Measurements from ENCODE around the gene HDGFL3.
"Not testable (repeated sequence)": the region's sequence is repeated elsewhere in the genome, so short reads cannot be mapped to it uniquely, and the experiment has no call there.

Gene HDGFL3

DNA sequence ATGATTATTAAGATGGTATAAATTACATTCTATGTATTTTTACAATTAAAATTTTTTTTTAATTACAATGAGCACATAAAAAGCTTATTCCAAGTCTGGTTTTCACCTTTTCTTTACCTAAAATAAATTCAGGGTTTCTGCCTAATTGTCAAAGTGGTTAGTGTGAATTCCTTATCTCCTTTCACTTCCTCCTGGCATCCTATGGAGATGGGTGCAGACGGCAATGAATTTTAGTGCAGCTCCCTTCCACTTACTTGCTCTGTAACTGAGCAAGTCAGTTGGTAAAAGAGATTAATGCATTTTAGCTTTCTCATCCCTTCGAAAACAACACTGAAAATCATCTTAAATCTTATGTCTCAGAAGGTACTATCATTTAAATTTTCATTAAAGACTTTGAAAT lies 13.1 kb downstream of the HDGFL3 start:
- no peak for DNase-seq (ENCODE audit: low read depth in 2 of 2)

DNA sequence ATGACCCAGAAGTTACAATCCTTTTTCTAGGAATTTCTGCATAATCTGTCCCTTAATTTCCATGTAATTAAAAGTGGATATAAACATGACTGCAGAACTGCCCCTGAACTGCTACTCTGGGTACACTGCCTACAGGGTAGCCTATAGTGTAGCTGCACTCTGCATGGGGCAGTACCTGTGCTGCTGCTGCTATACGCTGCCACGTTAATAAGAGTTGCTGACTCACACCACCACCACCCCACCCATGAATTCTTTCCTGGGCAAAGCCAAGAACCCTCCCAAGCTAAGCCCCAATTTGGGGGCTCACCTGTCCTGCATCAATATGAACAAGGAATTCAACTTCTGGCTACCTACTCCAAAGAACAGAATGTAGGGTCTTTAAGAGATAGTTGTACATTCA lies 13.9 kb downstream of the HDGFL3 start:
- no peak for DNase-seq (ENCODE audit: low read depth in 2 of 2)

DNA sequence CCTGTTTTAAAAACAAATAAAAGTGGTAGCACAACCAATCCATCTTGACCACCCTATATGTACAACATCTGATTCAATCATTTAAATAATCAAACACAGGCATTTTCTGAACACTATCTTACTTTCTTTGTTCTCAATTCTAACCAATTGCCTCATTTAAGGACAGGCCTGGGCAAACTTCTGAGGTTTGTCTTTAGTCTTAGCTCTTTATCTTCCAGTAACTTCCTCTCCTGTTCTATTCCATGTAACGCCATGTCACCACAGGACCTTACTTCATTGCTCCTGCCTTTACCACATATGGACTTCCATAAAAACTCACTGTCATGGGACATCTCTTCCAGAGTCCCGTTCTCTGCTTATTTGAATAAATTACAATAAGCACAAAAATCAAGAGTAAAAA lies 14.9 kb downstream of the HDGFL3 start:
- no peak for DNase-seq (ENCODE audit: low read depth in 2 of 2)

DNA sequence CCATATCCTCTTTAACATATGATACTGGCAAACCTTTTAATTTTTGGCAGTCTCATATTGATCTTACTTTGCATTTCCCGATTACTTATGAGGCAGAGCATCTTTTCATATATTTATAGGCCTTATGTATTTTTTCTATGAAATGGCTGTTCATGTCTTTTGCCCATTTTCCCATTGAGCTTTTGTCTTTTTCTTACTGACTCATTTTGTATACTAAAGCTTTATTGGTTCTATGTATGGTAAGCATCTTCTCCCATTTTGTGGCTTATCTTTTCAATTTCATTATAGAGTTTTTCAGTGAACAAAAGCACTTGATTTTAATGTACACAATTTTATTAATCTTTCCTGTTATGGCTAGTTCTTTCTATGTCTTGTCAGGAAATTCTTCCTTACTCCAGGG lies 17.2 kb downstream of the HDGFL3 start:
- no peak for DNase-seq (ENCODE audit: low read depth in 2 of 2)

DNA sequence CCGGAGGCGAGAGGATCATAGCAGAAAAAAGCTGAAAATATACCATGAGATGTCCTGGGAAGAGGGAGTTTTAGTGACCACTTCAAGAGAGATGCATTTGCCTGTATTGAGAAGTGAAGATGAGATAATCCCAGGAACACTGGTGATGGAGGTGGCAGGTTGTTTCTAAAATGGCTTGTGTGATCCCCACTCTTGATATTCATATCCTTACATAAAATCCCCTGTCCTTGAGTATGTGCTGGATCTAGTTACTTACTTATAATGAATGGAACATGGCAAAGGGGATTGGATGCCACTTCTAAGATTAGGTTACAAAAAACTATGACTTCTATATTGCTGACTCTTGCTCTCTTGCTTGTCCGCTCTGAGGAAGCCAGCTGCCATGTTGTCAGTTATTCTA lies 22.1 kb downstream of the HDGFL3 start:
- no peak for DNase-seq (ENCODE audit: low read depth in 2 of 2)

DNA sequence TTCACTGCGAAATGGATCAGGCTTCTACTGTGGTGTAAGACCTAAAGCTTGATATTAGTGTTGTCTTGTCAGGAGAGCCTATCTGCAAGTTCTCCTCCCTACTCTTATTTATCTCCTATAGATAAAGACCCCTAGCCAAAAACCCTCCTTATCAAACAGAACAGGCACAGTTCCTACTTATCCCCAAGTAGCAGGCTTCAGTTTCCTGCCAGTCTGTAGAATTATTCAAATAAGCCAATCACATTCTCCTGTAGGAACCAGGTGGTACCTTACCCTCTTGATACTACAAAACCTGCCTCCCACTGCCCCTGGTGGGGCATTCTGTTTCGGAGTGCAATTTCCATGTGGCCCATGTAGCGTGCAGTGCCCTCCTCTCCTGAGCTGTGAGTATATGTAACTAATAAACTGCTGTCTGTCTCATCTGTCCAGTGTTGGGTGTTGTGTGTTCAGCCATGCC lies 28.7 kb downstream of the HDGFL3 start:
- no peak for DNase-seq (ENCODE audit: low read depth in 2 of 2)

DNA sequence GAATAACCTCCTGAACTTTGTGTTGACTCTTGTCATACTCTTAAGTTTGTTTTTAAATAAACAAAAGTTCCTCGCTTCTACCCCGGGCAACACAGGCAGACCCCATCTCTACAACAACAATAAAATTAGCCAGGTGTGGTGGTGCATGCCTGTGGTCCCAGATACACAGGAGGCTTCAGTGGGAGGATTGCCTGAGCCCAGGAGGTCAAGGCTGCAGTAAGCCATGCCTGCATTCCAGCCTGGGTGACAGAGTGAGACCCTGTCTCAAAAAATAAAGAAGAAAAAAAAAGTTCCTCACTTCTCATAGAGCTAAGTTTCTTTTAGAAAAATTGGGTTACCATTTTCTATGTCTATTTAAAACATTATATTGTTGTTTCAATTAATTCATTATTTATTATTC lies 29.2 kb downstream of the HDGFL3 start:
- DNase-seq (ENCODE audit: low read depth in 2 of 2): no peak

DNA sequence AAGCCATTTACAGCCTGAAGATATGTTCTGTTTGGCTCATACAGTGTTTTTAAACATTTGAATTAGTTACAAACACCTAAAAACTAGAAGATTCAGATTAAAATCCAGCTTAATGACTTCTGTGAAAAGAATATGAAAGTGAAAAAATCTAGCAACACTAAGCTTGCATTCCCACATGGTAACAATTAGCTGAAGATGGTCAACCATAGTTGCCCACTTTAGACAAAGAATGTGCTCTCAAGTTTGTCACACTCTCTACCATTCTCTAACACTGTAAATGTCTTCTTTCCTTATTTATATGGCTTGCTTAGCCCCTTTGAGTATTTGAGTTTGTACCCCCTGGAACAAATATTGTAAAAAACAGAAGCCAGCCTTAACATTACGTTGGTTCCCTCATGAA lies 32.7 kb downstream of the HDGFL3 start:
- DNase-seq (ENCODE audit: low read depth in 2 of 2): no peak

DNA sequence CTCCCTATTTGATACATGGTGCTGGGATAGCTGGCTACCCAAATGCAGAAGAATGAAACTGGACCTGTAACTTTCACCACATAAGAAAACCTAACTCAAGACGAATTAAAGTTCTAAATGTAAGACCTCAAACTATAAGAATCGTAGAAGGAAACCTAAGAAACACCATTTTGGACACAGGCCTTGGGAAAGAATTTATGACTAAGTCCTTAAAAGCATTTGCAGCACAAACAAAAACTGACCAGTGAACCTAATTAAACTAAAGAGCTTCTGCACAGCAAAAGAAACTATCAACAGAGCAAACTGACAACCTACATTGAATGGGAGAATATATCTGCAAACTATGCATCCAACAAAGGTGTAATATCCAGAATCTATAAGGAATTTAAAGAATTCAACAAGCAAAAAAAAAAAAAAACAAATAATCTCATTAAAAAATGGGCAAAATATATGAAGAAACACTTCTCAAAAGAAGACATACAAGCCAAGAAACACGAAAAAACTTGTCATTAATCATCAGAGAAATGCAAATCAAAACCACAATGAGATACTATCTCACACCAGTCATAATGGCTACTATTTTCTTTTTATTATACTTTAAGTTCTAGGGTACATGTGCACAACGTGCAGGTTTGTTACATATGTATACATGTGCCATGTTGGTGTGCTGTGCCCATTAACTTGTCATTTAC lies 37.0 kb downstream of the HDGFL3 start:
- no peak for DNase-seq (ENCODE audit: low read depth in 2 of 2)

DNA sequence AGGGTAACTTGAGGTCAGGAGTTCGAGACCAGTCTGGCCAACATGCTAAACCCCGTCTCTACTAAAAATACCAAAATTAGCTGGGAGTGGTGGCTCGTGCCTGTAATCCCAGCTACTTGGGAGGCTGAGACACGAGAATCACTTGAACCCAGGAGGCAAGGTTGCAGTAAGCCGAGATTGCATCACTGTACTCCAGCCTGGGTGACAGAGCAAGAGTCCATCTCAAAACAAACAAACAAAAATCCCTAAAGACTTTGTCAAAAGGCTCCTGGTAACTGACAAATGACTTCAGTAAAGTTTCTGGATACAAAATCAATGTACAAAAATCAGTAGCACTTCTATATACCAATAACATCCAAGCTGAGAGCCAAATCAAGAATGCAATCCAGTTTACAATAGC lies 38.0 kb downstream of the HDGFL3 start:
- not testable (repeated sequence) for DNase-seq (ENCODE audit: low read depth in 2 of 2)

DNA sequence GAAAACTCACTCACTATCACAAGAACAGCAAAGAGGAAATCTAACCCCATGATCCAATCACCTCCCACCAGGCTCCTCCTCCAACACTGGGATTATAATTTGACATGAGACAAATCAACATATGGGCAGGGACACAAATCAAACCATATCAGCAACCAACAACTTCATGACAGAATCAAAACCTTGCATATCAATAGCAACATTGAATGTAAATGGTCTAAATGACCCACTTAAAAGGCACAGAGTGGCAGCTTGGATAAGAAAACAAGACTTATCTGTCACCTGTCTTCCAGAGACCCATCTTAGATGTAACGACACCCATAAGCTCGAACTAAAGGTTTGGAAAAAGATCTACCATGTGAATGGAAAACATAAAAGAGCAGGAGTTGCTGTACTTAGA lies 40.8 kb downstream of the HDGFL3 start:
- no peak for DNase-seq (ENCODE audit: low read depth in 2 of 2)

DNA sequence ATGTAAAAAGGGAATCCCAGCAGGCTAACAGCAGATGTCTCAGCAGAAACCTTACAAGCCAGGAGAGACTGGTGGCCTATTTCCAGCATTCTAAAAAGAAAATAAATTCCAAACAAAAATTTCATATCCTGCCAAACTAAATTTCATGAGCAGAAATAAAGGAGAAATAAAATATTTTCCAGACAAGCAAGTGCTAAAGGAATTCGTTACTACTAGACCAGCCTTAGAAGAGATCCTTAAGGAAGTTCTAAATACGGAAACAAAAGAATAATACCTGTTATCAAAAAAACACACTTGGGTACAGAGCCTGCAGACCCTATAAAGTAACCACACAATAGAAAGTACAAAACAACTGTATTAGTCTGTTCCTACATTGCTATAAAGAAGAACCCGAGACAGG lies 41.4 kb downstream of the HDGFL3 start:
- DNase-seq (ENCODE audit: low read depth in 2 of 2): no peak

DNA sequence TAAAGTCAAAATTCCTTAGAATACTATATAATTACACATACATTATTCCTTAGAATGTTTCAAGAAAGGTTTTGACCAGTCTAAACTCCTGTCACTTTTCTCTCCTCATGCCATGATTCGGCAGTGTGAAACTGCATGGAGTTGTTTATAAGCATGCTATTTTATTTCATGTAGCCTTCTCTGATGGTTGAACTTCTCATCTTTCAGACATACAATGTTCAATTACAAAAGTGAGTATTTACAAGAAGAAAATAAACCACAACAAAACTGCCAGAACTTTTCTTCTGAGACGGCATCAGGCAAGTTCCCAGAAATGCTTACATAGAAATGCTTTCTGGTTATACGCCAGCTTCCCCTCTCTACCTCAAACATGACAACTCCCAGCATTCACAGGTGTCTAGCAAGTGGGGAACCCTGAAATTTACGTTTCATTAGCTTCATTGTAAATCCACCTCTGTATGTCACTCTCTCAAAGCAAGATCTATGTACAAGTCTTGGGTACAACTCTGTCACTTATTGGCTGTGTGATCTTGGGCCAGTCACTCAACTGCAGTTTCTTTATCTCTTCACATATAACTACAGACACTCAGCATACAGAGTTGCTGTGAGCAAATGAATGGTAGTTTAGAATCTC lies 42.7 kb downstream of the HDGFL3 start:
- no peak for DNase-seq (ENCODE audit: low read depth in 2 of 2)

DNA sequence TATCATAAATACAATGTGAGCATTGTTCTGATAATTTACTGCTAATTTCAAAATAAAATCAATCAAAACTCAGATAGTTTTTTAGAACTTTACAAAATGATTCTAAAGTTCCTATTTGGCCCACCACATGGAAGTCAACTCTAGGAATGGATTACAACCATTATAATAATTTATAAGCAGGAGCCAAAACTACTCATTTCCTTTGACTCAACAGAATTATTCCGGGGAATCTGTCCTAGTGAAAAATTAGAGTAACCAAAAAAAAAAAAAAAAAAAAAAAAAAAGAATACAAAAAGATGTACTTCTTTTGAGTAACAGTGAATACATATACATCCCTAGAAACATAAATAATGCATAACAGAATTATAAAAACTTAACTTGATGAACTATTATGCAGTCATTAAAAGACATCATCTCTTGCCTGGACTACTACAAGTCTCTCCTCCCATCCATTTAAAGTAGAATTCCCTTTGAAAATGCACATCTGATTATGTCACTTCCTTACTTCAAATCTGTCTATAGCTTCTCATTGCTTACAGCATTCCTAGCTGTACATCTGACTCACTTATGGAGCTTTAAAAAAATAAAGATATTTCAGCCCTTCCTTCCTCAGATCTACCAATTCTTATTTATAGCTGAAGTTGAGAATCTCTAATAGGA lies 43.4 kb downstream of the HDGFL3 start:
- DNase-seq (ENCODE audit: low read depth in 2 of 2): no peak

DNA sequence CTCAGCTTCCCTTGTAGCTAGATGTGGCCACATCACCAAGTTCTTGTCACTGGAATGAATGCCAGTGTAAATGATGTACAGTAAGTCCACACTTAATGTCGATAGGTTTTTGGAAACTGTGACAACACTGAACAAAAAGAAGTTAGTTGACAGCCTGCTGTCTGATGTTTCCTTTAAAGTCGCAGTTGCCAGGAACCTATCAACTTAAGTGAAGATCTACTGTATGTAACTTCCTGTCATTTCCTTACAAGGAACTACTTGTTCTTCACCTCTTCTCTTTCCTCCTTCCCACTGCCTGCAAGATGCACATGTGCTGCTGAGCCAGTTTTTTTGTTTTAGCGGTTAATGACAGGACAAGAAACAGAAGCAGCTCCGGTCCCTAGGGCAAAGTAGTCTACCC lies 44.6 kb downstream of the HDGFL3 start:
- no peak for DNase-seq (ENCODE audit: low read depth in 2 of 2)

DNA sequence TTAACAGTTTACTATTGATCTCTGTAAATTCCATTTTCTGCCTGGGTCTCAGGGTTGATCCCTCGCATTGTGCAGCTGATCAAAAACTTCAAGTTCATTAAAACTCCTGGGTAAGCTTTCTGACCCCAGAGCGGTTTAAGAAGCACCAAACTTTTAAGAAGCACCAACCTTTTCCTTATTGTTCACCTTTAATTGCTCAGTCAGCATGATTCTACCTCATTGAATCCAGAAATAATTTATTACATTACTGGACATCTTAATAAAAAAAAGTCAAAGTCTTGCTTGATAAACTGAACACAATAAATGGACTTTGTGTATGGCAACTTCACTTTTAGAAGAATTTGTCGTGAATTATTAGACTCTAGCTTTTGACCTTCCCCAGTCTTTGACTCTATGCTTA lies 46.9 kb downstream of the HDGFL3 start:
- DNase-seq (ENCODE audit: low read depth in 2 of 2): no peak

DNA sequence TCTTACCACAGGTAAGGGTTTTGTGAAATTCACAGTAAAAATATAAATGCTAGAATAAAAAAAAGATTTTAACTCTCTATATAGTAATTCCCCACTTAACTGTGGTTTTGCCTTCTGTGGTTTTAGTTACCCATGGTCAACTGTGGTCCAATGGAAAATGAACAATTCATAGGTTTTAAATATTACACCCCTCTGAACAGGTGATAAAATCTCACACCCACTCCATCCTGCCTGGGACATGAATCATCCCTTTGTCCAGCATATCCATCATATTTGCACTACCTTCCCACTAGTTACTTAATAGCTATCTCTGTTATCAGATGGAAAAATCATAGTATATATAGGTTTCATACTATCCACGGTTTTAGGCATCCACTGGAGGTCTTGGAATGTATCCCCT lies 49.2 kb downstream of the HDGFL3 start:
- no peak for DNase-seq (ENCODE audit: low read depth in 2 of 2)

DNA sequence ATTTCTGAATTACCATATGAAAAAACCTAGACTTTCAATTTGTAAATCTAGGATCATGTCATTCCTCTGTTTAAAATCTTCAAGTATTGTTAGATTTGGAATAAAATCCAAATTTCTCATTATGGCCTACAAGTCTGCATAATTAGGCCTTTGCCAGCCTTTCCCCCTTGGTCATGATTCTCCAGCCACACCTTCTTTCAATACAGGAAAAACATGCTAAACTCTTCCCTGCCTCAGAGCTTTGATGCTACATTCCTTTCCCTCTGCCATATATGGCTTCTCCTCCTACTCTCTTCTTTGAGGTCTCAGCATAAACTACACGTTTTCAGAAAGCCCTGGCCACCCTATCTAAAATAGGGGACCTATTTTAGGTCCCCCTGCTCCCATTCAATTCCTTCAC lies 51.7 kb downstream of the HDGFL3 start:
- DNase-seq (ENCODE audit: low read depth in 2 of 2): no peak

DNA sequence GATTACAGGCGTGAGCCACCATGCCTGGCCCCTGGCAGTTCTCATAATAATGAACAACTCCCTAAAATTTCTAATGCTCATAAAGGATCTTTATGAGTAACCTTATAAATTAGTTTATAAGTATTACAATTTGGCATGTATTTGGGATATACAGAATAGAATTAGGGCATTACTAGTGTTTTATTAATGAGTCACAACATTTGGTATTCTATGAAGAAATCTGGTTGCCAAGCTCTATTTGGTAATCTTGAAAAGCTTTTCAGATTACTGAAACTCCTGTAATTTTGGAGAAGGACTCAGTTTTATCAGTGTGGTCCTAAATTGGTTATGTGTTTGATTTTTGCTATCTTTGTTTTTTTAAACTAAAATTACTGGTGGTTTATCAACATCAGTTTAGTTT lies 54.3 kb downstream of the HDGFL3 start:
- no peak for DNase-seq (ENCODE audit: low read depth in 2 of 2)

DNA sequence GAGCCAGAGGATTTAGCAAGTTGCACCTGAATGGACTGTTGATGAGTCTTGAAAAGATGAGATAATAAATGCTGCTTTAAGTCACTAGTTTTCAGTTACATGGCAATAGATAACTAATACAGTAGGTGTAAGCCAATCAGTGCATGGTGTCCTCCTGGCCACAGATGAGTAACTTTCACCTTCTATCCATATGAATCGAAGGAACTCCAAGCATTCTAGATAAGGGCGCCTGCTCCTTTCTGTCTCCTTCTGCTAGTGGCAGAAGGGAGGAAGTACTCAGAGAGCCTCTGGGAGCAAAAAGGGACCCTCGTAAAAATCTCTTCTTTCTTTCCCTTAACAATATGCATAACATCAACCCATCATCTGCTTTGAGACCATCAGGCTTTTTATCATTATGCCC lies 62.9 kb downstream of the HDGFL3 start:
- no peak for DNase-seq (ENCODE audit: low read depth in 2 of 2)

DNA sequence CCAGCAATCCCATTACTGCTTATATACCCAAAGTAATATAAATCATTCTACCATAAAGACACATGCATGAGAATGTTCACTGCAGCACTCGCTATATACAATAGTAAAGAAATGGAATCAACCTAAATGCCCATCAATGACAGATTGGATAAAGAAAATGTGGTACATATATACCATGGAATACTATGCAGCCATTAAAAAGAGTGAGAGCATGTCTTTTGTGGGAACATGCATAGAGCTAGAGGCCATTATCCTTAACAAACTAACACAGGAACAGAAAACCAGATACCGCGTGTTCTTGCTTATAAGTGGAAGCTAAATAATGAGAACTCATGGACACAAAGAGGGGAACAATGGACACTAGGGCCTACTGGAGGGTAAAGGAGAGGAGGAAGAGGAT lies 65.5 kb downstream of the HDGFL3 start:
- DNase-seq (ENCODE audit: low read depth in 2 of 2): not testable (repeated sequence)

DNA sequence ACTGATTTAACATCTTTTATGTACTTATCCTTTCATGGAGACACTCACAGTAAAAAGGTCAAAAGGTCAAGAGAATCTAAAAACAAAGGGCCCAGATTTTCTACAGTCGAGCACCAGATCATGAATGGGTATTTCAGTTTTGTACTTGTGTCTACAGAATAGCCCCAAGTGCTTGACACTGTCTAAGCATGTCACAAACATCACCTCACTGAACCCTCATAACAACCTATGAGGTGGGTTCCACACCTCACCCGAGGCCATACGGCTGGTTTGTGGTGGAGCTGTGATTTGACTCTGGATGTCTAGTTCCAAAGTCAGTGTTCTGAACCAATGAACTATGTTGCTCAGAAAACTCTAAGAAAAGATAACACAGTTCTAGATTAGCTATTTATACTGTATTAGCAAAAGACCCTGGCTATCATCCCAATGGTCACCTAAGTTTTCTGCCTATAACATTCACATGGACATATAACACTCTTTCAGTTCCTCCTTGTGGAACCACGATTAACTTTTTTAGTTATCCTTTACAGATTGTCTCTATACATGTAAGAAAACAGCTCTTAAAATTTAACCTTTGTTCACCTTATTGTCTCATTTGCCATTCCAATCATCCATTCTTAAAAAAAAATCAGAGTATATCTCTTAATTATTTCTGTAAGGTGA lies 74.6 kb downstream of the HDGFL3 start:
- no peak for DNase-seq (ENCODE audit: low read depth in 2 of 2)

DNA sequence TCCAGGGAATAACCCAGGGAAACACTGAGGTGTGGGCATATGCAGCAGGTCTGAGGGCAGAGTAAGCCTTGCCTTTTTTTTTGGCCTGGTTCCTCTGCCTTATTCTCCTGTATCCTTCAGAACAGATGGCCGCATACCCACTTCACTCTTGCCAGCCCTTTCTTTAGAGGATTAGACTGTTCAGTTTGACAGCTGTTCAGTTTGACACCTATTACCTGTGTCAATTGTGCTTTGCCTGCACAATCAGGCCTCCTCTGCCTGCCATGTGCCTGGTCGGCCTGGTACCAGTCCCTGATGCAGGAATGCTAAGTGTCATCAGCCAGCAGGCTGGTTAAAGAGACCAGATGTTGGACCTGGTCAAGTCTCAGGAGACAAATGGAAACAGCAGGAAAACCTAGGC lies 77.8 kb downstream of the HDGFL3 start:
- no peak for DNase-seq (ENCODE audit: low read depth in 2 of 2)

Measured in activated CD4-positive, alpha-beta T cell treated with anti-CD3 and anti-CD28 coated beads for 24 hours (primary cell).